Activated naive CD4-positive, alpha-beta T cell treated with Interleukin-2 at 50 U/mL for 16 hours (primary cell): ENCODE data around the gene SPATA17.
"Not testable (repeated sequence)": the region's sequence is repeated elsewhere in the genome, so short reads cannot be mapped to it uniquely, and the experiment has no call there.

ENCODE experiments used
- DNase-seq: peaks from one replicate; pipeline ENCODE4 v3.0.0-alpha.2; 2020

SPATA17 gene

GRCh38 chr1:217681806-217682205 is 50.7 kb downstream of the SPATA17 start:
- no peak for DNase-seq

DNA sequence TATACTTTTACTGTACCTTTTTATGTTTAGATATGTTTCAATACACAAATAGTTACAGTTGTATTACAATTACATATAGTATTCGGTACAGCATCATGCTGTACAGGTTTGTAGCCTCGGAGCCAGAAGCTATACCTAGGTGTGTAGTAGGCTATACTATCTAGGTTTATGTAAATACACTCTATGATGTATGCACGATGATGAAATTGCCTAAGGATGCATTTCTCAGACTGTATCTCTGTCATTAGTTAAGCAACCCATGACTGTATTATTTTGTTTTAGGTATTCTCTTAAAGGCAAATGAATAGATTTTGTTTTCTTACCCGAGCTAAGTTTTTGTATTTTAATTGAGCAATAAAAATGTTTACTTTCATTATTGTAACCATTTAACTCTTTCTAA is 56.4 kb downstream of the SPATA17 start:
- DNase-seq = no peak

- not testable (repeated sequence) for DNase-seq
Observed at GRCh38 chr1:217696140-217696539, 65.0 kb downstream of the SPATA17 start.

- DNase-seq = no peak
Observed at GRCh38 chr1:217703326-217703725, 72.2 kb downstream of the SPATA17 start.

DNA sequence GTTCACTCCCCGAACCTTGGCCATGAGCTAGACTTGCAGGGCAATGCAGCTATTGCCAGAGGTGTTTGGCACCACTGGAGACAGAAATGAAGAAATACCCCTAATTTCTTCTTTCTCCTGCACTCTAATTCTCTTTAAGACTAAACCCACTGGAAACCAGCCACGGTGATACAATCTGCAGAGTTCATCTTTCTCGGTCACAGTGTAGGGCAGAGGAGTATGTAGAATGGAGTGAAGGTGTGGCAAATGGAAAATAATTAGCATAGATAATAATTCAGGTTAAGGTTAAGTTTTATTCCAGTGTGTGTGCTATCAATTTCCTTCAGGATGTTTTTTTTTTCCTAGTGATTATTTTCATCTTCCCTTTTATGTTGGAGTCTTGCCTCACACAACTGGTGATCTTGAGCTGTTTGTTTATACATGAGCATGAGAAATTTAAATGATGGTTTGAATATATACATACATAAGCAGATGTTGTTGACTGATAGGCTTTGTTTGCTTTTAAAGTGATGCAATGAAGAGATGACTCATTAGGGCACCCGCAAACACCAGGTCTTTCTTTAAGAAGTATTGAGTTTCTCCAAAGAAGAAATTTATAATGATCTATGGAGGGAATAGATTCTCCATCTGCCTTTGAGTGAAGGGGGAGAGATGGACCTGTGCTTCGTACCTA is 81.9 kb downstream of the SPATA17 start:
- DNase-seq = no peak

GRCh38 chr1:217715681-217716080 is 84.5 kb downstream of the SPATA17 start:
- no peak for DNase-seq

- DNase-seq = no peak
Observed at GRCh38 chr1:217717959-217718358, 86.8 kb downstream of the SPATA17 start.

DNA sequence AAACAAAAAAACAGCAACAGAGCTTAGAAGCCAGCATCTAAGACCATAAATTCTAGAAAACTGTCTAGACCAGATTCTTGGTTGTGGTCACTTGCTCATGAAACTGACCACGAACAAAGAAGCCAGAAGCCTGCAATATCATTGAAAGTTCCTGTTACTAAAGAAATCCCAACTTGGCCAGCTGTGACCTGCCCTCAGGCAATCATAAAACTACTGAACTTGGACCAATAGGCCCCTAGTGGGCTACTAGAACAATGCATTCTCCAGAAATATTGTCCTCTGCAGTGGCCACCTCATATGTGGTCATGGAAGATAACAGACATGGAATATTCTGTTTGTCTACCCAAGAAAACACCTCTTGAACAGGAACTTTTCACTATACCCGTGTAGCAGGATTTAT is 87.7 kb downstream of the SPATA17 start:
- no peak for DNase-seq

- DNase-seq = no peak
Observed at GRCh38 chr1:217721692-217722091, 90.5 kb downstream of the SPATA17 start.

DNA sequence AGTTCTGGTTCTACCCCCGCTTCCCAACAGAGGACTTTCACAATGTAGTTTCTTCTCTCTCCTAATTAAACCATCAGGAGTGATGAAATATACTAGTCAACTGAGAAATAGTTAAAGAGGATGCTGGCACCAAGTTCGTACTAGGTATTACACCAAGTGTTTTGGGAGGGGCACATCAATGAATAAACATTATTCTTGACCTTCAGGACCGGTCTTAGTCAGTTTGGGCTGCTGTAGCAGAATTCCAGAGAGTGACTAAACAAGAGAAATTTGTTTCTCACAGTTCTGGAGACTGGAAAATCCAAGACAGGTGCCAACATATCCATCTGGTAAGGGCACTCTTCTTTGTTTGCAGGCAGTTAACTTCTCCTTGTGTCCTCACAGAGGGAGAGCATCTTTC is 103.8 kb downstream of the SPATA17 start:
- no peak for DNase-seq

- no peak for DNase-seq
Observed at GRCh38 chr1:217747156-217747769, 116.1 kb downstream of the SPATA17 start.

DNA sequence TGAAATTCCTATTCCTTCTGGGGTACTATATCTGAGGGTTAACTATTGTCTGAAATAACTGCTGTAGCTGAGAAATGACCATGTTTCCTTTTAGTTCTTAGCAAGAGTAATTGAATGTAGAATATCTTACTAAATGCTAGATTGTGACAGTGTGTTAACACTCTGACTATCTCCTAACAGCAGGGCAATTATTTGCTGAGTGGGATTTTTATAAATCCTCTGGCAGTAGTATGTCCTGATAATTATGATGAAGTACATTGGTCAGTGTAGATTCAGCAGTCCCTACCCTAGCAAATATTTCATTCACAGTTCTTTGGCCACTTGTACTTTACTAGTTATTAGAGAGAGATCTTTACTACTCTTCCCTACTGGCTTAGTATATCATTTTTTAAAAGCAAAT is 138.6 kb downstream of the SPATA17 start:
- DNase-seq = no peak

DNA sequence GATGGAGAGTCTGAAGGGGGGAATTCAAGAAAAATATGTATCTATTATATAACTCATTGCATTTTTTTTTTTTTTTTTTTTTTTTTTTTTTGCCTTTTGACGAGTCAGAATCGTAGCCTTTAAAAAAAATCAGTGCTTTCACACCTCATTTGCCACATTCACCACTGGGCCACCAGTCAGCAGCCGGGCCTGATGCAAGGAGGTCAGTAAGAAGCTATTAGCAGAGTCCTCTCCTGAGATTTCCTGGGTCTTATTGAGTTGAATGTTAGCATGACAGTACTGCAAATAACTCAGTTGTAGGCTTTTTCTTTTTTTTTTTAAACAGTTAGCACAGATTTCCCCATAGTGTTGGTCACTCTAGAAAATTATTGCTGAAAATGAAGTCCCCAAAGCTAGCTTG is 139.8 kb downstream of the SPATA17 start:
- no peak for DNase-seq

- DNase-seq = no peak
Observed at GRCh38 chr1:217776693-217777092, 145.5 kb downstream of the SPATA17 start.

GRCh38 chr1:217781056-217781455 is 149.9 kb downstream of the SPATA17 start:
- no peak for DNase-seq

- DNase-seq = no peak
Observed at GRCh38 chr1:217791091-217791490, 159.9 kb downstream of the SPATA17 start.

- no peak for DNase-seq
Observed at GRCh38 chr1:217805792-217806191, 174.6 kb downstream of the SPATA17 start.

- no peak for DNase-seq
Observed at GRCh38 chr1:217812175-217812574, 181.0 kb downstream of the SPATA17 start.

DNA sequence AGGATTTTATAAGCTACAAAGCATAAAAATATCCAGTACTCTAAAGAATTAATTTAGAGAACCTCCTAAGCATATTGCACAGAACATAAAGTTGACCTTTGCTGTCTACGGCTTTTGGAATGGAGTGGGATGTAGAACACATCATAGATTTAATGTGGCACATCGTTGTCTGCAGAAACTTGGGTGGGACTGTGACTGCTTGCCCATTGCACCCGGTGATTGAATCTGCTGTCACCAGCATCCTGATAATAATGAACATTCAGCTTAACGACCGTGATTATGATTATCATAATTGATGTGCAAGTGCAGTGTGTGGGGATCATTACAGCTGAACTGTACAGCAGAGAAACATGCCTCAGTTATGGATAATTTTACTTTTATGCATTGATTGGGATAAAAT is 181.9 kb downstream of the SPATA17 start:
- no peak for DNase-seq

GRCh38 chr1:217837691-217838090 is 206.5 kb downstream of the SPATA17 start:
- DNase-seq = no peak

GRCh38 chr1:217839161-217839560 is 208.0 kb downstream of the SPATA17 start:
- DNase-seq = no peak

DNA sequence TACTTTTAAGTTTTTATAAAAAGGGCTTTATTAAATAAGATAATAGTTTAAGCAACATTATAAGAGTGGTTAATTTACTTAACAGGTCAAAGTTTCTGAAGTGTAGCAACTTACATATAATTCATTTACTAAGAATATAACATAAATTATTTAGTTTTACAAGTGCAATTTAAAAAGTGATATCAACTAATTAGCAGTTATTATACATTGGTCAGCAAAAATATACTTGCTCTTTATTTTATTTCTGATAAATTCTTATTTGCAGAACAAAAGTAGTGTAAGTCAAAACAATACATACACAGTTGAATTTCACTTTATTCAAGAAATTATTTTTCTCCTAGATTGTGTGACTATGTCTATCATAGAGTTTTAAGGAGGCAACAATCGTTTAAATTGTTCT is 215.6 kb downstream of the SPATA17 start:
- DNase-seq = no peak

DNA sequence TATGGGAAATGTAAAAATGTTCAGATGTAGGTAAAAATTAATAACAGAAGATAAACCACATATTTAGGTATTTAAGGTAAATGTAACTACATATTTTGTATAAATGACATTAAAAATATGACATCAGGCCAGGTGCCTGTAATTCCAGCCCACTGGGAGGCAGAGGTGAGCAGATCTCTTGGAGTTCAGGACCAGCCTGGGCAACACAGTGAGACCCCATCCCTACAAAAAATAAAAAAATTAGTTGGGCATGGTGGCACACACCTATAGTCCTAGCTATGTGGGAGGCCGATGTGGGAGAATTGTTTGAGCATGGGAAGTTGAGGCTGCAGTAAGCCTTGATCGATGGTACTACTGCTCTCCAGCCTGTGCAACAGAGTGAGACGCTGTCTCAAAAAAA is 216.5 kb downstream of the SPATA17 start:
- no peak for DNase-seq

DNA sequence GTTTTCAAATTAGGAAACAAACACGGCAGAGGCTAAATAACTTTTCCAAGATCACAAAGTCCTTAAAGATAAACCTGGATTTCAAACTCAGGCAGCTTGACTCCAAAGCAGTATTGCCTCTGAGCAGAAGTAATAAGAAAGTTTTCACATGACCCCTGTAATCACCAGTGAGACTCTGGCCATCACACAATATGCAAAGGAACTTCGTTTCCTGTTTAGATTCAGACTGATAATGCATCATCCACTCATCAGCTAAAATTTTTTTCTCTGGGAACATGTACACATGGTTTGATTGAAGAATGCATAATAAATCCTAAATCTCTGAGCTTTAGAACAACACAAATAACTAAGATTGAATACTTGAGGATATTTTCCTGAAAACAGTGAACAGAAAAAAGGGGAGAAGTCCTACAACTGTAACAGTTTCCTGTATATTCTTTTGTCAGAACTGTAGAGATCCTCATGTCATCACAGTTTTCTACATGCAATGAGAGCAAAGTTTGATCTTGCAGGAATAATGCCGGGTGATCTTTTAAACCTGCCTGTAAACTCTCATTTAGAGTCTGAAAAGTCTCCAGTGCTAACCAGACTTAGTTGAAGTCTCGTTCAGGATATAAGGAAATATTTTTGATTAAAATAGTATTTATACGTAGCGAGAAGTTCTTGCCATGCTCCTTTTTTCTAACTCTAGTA is 225.3 kb downstream of the SPATA17 start:
- DNase-seq = no peak
